HEK293 (cell line): Measurements from ENCODE around the gene FEM1A.

Experiments used
- CTCF ChIA-PET: fragments of 350-600 bp; formaldehyde crosslinking; extraction: SDS; loops from one replicate; lab custom pipeline; 2021; ENCODE audit warnings: antibody characterized with exemption; lab: Yijun Ruan, JAX
- POLR2A ChIA-PET: fragments of 300-600 bp; formaldehyde crosslinking; extraction: SDS; loops from one replicate; lab custom pipeline; 2020; ENCODE audit warnings: antibody characterized with exemption, inconsistent platforms; lab: Yijun Ruan, JAX
- H3K27ac ChIP-seq: fragments of 200-500 bp; sonication (Bioruptor generic); 2 replicates; pipeline ENCODE4 v1.5.1; 2014; ENCODE audit warnings: low read depth, low read length, control low read depth, inconsistent platforms; ENCODE audit errors: extremely low read depth
- H3K36me3 ChIP-seq, 2 experiments: fragments of 200-500 bp in 1 of 2; sonication (Bioruptor generic) in 1 of 2; 1 replicate in 1 of 2; 2 replicates in 1 of 2; pipeline ENCODE4 v1.5.1; 2014 to 2017; ENCODE audit warnings: inconsistent platforms in 2 of 2, low read length in 2 of 2; ENCODE audit not compliant: control insufficient read depth in 2 of 2, insufficient read depth in 1 of 2
- H3K4me1 ChIP-seq: fragments of 200-500 bp; sonication (Bioruptor generic); 2 replicates; pipeline ENCODE4 v1.5.1; 2014; ENCODE audit warnings: mild to moderate bottlenecking, low read length, inconsistent platforms; ENCODE audit not compliant: control insufficient read depth, insufficient read depth
- H3K4me3 ChIP-seq: 2 replicates; pipeline ENCODE4 v1.5.1; 2011; ENCODE audit warnings: low read depth, mild to moderate bottlenecking, control low read depth, low read length, moderate library complexity
- H3K9me3 ChIP-seq: fragments of 200-500 bp; sonication (Bioruptor generic); 2 replicates; pipeline ENCODE4 v1.5.1; 2014; ENCODE audit warnings: low read depth, low read length, inconsistent platforms; ENCODE audit not compliant: control insufficient read depth, insufficient read depth
- AEBP2 ChIP-seq: fragments of 450-650 bp; formaldehyde crosslinking; IDR thresholded peaks from 2 replicates; pipeline ENCODE4 v1.5.1; 2016; ENCODE audit warnings: missing biosample characterization, missing genetic modification characterization, borderline replicate concordance
- BCL11A ChIP-seq: fragments of 450-650 bp; formaldehyde crosslinking; IDR thresholded peaks from 2 replicates; pipeline ENCODE4 v1.5.1; 2016; ENCODE audit warnings: low read depth, missing biosample characterization, missing genetic modification characterization
- HOXD13 ChIP-seq: sonication (generic); formaldehyde crosslinking; IDR thresholded peaks from 2 replicates; pipeline ENCODE4 v1.8.0; 2022; ENCODE audit warnings: missing genetic modification reagents, borderline replicate concordance
- KLF16 ChIP-seq: fragments of 450-650 bp; formaldehyde crosslinking; IDR thresholded peaks from 2 replicates; pipeline ENCODE4 v1.5.1; 2017; ENCODE audit warnings: missing biosample characterization, missing genetic modification characterization
- RBAK ChIP-seq: fragments of 450-650 bp; formaldehyde crosslinking; IDR thresholded peaks from 2 replicates; pipeline ENCODE4 v1.5.1; 2016; ENCODE audit warnings: missing biosample characterization, missing genetic modification characterization
- ZBTB49 ChIP-seq: fragments of 450-650 bp; formaldehyde crosslinking; IDR thresholded peaks from 2 replicates; pipeline ENCODE4 v1.5.1; 2016; ENCODE audit warnings: missing biosample characterization, missing genetic modification characterization, low read depth
- ZNF146 ChIP-seq: fragments of 450-650 bp; formaldehyde crosslinking; IDR thresholded peaks from 2 replicates; pipeline ENCODE4 v1.5.1; 2016; ENCODE audit warnings: missing biosample characterization, missing genetic modification characterization
- ZNF324 ChIP-seq: fragments of 450-650 bp; formaldehyde crosslinking; IDR thresholded peaks from 2 replicates; pipeline ENCODE4 v1.5.1; 2016; ENCODE audit warnings: missing biosample characterization, missing genetic modification characterization
- ZNF394 ChIP-seq: fragments of 450-650 bp; formaldehyde crosslinking; IDR thresholded peaks from 2 replicates; pipeline ENCODE4 v1.5.1; 2016; ENCODE audit warnings: missing biosample characterization, missing genetic modification characterization, mild to moderate bottlenecking, moderate library complexity, borderline replicate concordance
- ZNF530 ChIP-seq: fragments of 450-650 bp; formaldehyde crosslinking; IDR thresholded peaks from 2 replicates; pipeline ENCODE4 v1.5.1; 2016; ENCODE audit warnings: low read depth, missing biosample characterization, missing genetic modification characterization
- ZNF555 ChIP-seq: fragments of 450-650 bp; formaldehyde crosslinking; conservative IDR thresholded peaks from 2 replicates; pipeline ENCODE4 v1.5.1; 2017; ENCODE audit warnings: missing biosample characterization, mild to moderate bottlenecking, missing genetic modification characterization, inconsistent platforms
- ZNF571 ChIP-seq: fragments of 450-650 bp; formaldehyde crosslinking; IDR thresholded peaks from 2 replicates; pipeline ENCODE4 v1.5.0; 2017; ENCODE audit warnings: missing biosample characterization, missing genetic modification characterization
- ZNF596 ChIP-seq: fragments of 450-650 bp; IDR thresholded peaks from 2 replicates; pipeline ENCODE4 v1.5.0; 2018; ENCODE audit warnings: missing biosample characterization, mild to moderate bottlenecking, missing genetic modification characterization, moderate library complexity
- ZNF610 ChIP-seq: fragments of 450-650 bp; formaldehyde crosslinking; IDR thresholded peaks from 2 replicates; pipeline ENCODE4 v1.5.1; 2016; ENCODE audit warnings: missing biosample characterization, missing genetic modification characterization, borderline replicate concordance
- ZNF621 ChIP-seq: fragments of 450-650 bp; formaldehyde crosslinking; IDR thresholded peaks from 2 replicates; pipeline ENCODE4 v1.5.1; 2017; ENCODE audit warnings: missing biosample characterization, missing genetic modification characterization
- ZNF623 ChIP-seq: fragments of 450-650 bp; formaldehyde crosslinking; IDR thresholded peaks from 2 replicates; pipeline ENCODE4 v1.5.1; 2016; ENCODE audit warnings: missing biosample characterization, missing genetic modification characterization
- ZNF707 ChIP-seq: fragments of 450-650 bp; formaldehyde crosslinking; IDR thresholded peaks from 2 replicates; pipeline ENCODE4 v1.5.1; 2016; ENCODE audit warnings: missing biosample characterization, missing genetic modification characterization
- ZNF792 ChIP-seq: fragments of 450-650 bp; formaldehyde crosslinking; IDR thresholded peaks from 2 replicates; pipeline ENCODE4 v1.5.1; 2016; ENCODE audit warnings: missing biosample characterization, missing genetic modification characterization
- TF ChIP-seq, protein P1 (sequence below): fragments of 450-650 bp; formaldehyde crosslinking; IDR thresholded peaks from 2 replicates; pipeline ENCODE4 v1.5.1; 2016; ENCODE audit warnings: missing biosample characterization, missing genetic modification characterization
- TF ChIP-seq, protein P2 (sequence below): fragments of 450-650 bp; formaldehyde crosslinking; IDR thresholded peaks from 2 replicates; pipeline ENCODE4 v1.5.1; 2016; ENCODE audit warnings: missing biosample characterization, missing genetic modification characterization
- TF ChIP-seq, protein P3 (sequence below): fragments of 450-650 bp; formaldehyde crosslinking; optimal IDR thresholded peaks from 2 replicates; pipeline ENCODE3; 2016; ENCODE audit warnings: missing biosample characterization, mild to moderate bottlenecking, missing genetic modification characterization
- TF ChIP-seq, protein P4 (sequence below): fragments of 450-650 bp; formaldehyde crosslinking; IDR thresholded peaks from 2 replicates; pipeline ENCODE4 v1.5.1; 2016; ENCODE audit warnings: missing biosample characterization, missing genetic modification characterization

Gene FEM1A

DNA sequence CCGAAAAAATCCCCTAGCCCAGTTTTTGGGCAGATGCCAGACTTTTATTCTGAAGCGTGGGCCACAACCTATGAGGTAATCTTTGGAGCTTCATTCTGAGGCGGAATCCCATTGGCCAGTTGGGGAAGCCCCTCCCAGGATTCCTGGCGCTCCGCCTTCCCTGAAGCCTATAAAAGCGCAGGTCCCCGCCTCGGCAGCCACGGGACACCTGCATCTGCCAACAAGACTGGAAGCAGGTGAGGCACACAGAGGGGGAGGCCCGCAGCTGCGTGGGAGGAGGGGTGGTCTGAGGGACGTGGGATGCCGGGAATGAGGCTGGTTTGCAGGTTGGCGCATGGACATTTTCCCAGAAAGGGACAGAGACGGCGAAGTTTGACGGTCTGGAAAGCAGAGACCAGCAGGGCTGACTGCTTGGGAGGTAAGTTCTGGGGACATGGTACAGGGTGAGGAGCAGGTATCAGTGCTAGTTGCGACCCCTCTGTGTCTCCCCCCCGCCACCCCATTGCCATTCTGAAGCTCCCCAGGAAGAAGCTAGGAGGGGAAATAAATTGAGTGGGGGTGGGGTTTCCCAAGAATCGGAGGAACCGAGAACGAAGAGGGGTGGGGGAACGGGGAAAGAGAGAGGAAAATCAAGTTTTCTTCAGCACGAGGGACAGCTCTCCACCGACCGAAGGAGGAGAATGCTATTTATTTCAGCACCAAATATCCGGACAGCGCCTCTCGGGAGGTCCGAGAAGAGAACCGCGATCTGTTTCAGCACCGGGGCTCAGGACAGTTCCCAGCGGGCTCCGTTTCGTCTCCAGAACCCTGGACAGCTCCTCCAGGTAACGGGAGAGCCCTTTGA is 22.4 kb upstream of the FEM1A start (continued):
- TF ChIP-seq ZBTB49 (tag by site-specific recombination), result no peak
- peak; percentile 65; the same call in 1 of the 2 replicates for TF ChIP-seq ZNF324

GRCh38 chr19:4772566-4772965 is 19.0 kb upstream of the FEM1A start:
- no peaks in the 10 kb centered on the region for H3K4me1 ChIP-seq
- ChIA-PET CTCF (no interaction called here), POLR2A (no interaction called here)

DNA sequence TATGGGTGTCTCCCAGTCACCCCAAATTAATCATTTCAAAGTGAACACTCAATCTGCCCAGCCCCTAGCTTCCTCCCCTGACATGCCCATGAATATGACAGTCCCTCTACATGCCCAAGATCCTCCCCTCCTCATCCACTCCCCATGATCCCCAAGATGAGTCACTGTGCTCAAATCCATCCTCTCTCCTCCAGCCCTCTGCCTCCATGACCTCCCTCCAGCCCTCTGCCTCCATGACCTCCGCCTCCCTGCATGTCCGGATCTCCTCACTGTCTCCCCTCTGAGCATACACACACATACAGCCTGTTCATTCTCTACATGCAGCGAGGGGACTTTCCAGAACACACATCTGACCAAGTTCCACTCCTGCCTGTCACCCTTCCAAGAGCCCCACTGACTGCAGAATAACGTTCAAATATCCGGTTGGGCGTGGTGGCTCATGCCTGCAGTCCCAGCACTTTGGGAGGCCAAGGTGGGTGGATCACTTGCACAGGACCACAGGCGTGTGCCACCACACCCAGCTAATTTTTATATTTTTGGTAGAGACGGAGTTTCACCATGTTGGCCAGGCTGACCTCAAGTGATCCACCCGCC is 18.4 kb upstream of the FEM1A start:
- H3K36me3 ChIP-seq, result no peaks in the 10 kb centered on the region
- no peaks in the 10 kb centered on the region for H3K4me1 ChIP-seq
- POLR2A ChIA-PET, result interaction anchor here (1.2 kb wide), 1 partner anchor 11 kb away, joined by 6 read pairs; no protein-coding TSS in a partner anchor
- H3K27ac ChIP-seq, result no peak overlapping the region
- H3K9me3 ChIP-seq, result no peaks in the 10 kb centered on the region
- CTCF ChIA-PET, result no interaction called here
- H3K4me3 ChIP-seq, result no peak overlapping the region
- TF ChIP-seq ZNF707, result no peak
- no peak for TF ChIP-seq ZNF610 (tag by site-specific recombination)
- TF ChIP-seq BCL11A (tag by site-specific recombination), result no peak
- TF ChIP-seq, protein P1, sequence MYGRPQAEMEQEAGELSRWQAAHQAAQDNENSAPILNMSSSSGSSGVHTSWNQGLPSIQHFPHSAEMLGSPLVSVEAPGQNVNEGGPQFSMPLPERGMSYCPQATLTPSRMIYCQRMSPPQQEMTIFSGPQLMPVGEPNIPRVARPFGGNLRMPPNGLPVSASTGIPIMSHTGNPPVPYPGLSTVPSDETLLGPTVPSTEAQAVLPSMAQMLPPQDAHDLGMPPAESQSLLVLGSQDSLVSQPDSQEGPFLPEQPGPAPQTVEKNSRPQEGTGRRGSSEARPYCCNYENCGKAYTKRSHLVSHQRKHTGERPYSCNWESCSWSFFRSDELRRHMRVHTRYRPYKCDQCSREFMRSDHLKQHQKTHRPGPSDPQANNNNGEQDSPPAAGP (tag by site-specific recombination), result peak; percentile 92
- TF ChIP-seq ZNF530 (tag by site-specific recombination), result no peak
- no peak for TF ChIP-seq ZNF623 (tag by site-specific recombination)
- TF ChIP-seq AEBP2, result no peak
- TF ChIP-seq, protein P2, sequence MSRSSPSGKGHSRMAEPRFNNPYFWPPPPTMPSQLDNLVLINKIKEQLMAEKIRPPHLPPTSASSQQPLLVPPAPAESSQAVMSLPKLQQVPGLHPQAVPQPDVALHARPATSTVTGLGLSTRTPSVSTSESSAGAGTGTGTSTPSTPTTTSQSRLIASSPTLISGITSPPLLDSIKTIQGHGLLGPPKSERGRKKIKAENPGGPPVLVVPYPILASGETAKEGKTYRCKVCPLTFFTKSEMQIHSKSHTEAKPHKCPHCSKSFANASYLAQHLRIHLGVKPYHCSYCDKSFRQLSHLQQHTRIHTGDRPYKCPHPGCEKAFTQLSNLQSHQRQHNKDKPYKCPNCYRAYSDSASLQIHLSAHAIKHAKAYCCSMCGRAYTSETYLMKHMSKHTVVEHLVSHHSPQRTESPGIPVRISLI (tag by site-specific recombination), result no peak
- TF ChIP-seq ZNF596 (tag by site-specific recombination), result no peak
- TF ChIP-seq ZNF555, result no peak
- TF ChIP-seq ZNF146 (tag by site-specific recombination), result 0 out of 2 replicates have a peak, but pooled peaks have one; percentile 5

More at GRCh38 chr19:4772566-4772965, 19.0 kb upstream of the FEM1A start:
- no peak overlapping the region for H3K27ac ChIP-seq
- no peaks in the 10 kb centered on the region for H3K9me3 ChIP-seq
- H3K4me3 ChIP-seq, result no peak overlapping the region
- TF ChIP-seq AEBP2 (no peak), ZNF571 (tag by site-specific recombination) (no peak), ZNF621 (tag by site-specific recombination) (no peak), HOXD13 (no peak), ZNF394 (tag by site-specific recombination) (no peak), RBAK (tag by site-specific recombination) (no peak), ZNF792 (tag by site-specific recombination) (no peak), ZNF530 (tag by site-specific recombination) (no peak), KLF16 (tag by site-specific recombination) (no peak)
- TF ChIP-seq, protein P3, sequence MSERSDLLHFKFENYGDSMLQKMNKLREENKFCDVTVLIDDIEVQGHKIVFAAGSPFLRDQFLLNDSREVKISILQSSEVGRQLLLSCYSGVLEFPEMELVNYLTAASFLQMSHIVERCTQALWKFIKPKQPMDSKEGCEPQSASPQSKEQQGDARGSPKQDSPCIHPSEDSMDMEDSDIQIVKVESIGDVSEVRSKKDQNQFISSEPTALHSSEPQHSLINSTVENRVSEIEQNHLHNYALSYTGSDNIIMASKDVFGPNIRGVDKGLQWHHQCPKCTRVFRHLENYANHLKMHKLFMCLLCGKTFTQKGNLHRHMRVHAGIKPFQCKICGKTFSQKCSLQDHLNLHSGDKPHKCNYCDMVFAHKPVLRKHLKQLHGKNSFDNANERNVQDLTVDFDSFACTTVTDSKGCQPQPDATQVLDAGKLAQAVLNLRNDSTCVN (tag by site-specific recombination), result no peak
- TF ChIP-seq, protein P4, sequence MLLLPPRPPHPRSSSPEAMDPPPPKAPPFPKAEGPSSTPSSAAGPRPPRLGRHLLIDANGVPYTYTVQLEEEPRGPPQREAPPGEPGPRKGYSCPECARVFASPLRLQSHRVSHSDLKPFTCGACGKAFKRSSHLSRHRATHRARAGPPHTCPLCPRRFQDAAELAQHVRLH (tag by site-specific recombination), result no peak
- H3K36me3 ChIP-seq, result no peaks in the 10 kb centered on the region
